ENCODE measurements around the gene CLDN20.

Gene CLDN20

DNA sequence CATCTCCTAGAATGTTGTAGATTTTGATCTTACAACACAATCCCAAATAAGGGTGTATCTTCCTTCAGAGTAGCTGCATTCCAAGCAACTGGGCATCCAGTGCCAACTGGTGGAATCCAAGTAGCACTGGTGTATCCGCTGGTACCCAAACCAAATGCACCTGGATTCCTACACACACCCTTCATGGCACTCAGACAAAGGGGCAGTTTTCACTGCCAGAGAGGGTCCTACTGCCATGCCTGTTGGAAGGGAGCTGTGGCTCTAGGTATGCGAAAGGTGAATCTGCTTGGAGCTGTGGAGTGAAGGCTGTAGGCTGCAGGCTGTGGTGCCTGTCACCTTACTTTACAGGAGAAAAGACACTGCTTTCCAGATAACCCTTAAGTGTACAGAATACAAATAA is 17.0 kb upstream of the CLDN20 start:
- no peak for DNase-seq

DNA sequence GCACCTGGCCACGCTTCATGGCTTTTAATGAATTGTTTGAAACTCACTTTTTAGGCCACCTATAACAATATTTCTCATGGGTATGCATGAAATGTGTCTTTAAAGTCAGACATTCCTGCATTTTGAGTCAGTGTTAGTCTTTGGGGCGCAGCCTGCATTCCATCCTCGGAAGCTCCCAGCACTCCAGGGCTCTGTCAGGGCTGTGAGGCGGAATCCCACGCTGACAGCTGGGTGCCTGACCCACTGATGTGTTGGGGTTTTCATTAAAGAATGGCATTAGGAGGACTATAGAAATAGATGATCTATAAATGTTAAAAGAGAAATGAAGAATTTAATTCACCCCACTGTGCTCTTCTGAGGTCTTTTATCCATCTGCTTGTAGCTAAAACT is 16.2 kb upstream of the CLDN20 start:
- DNase-seq: no peak

DNA sequence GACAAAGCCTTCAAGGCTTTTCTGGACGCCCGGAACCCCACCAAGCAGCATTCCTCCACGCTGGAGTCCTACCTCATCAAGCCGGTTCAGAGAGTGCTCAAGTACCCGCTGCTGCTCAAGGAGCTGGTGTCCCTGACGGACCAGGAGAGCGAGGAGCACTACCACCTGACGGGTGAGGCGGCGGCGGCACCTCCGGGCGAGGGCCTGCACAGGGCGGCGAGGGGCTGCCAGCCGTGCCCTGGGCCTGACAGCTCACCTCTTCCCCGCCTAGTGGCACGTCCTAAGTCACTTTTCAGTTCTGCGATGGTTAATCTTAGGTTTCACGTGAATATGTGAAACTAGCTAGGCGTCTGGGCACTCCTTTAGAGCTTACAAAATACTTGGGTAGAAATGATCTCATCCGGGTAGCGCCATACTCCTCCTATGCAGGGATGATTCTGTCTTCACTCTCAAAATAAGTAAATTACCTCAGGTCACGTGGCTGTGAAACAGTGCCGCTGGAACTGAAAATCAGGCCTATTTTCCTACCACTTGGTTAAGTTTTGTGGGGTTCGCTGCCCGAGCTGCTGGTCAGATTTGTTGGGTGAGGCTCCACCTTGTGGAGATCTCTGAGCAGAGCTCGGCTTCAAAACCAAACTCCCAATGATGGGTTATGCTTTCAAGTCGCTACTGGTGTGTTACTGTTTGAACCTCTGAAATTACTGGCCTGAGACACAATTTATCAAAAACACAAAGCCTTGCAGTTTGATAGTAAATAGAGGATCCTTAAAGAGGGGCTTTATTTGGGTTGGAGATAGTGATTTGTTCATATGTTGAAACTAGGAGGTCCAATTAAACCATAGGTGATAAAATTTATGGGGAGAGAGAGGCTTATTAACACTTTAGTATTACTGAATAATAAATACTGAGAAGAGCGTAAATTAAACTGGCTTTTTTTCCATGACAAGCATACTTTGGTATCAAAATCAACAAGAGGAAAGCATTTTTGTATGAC is 15.5 kb upstream of the CLDN20 start:
- peak; percentile 26 for DNase-seq

DNA sequence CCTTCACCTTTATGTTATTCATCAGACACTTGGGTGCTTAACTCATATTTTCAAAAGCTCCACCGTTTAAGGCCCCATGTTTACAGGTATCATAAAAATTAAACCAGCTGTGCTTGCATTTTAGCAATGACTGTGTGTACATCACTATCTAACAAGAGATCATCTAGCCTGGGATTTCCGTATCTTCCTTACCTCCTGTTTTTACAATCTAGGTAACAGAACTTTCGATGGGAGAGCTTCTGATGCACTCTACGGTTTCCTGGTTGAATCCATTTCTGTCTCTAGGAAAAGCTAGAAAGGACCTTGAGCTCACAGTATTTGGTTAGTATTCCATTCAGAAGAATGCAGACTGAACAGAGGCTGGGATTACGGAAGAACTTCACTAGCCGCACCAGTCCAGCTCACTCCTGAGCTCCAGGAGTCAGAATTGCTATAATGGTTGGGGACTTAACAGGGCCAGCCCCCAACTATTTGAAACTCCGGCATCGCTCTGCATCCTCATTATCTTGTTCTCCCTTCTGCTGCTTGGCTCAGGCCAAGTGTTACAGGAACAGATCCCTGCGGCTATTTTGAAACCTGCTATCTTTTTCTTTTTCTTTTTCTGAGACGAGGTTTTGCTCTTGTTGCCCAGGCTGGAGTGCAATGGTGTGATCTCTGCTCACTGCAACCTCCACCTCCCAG is 13.0 kb upstream of the CLDN20 start:
- DNase-seq: no peak

DNA sequence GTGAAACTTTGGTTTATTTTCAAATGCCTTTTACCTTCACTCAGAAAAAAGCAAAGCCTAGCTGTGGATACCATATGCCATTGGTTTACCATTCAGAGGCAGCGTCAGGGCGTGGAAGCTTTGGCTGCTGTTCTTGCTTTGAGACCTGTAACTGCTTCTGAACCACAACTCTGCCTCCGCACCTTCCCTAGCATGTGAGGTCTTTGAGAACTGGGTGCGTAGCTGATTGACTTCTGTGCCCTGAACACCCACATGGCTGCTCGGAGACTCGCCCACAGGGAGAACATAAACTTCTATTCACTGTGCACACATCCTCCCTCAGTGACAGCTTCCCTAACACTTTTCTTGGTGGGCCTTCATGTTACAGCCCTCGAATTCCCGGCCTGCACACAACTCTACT is 11.2 kb upstream of the CLDN20 start:
- no peak for DNase-seq

DNA sequence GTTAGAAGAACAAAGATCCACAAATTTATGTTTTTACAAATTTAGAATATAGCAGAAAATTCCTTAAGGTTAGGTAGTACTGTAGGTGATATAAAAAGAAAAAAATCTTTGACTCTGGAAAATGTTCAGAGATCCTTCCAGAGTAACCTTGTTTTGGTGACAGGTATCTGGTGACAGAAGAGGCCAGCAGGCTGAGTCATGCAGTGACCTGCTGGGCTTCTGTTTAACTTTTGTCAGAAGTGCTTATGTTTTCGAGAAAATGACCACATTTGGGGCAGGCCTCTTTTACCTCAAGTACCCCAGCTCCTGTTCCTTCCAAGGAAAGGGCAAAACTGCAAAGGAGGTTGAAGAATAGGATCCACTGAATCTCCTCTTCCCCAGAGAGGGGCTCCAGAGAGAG is 10.5 kb upstream of the CLDN20 start:
- no peak for DNase-seq

DNA sequence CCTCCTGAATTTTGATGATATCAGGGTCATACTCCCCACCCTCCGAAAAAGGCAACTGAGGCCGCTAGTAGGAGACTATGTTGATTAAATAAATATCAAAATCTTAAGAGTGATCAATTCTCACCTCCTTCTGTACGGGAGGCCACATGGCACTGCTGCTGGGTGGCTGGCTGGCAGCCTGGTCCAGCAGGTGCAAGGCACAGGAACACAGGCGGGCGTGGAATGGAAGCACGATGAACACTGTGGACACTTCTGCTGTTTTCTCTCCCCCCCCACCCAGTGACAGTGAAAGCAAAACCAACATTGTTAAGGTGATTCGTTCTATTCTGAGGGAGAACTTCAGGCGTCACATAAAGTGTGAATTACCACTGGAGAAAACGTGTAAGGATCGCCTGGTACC is 9.7 kb upstream of the CLDN20 start:
- DNase-seq: no peak

DNA sequence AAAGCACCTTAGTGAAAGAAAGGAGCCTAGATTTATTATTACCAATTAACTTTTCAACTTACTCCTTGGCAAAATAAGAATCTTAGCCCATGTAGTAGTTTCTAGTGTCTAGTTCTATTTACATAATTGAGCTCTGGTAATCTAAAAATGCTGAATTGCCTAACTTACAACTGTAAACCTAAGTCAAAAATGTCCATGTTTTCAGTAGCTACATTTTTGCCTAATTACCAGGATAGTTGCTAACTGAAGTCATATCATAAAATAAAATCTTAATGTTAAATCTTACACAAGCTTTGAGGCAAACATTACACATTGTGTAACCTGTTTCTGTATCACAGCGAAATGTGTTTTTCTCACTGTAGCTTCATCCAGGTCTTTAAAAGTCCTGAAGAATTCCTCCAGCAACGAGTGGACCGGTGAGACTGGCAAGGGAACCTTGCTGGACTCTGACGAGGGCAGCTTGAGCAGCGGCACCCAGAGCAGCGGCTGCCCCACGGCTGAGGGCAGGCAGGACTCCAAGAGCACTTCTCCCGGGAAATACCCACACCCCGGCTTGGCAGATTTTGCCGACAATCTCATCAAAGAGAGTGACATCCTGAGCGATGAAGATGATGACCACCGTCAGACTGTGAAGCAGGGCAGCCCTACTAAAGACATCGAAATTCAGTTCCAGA is 7.6 kb upstream of the CLDN20 start:
- DNase-seq: no peak

DNA sequence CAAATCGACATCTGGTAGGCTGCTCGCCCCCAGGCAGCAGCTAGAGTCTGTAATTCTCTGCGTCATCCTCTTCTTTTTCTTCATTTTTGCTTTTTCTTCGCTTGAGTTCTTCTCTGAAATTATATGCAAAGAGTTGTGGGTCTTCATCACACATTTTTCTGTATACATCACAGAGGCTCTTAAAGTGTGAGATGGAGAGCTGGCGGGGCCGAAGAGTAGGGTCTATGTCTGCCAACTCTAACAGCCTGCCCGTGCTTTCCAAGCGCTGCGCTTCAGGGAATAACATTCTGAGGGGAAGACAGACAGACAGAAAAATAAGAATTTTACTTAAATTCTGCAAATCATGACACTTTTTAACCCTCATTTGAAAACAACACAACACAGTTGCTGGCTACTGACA is 6.0 kb upstream of the CLDN20 start:
- DNase-seq: no peak

DNA sequence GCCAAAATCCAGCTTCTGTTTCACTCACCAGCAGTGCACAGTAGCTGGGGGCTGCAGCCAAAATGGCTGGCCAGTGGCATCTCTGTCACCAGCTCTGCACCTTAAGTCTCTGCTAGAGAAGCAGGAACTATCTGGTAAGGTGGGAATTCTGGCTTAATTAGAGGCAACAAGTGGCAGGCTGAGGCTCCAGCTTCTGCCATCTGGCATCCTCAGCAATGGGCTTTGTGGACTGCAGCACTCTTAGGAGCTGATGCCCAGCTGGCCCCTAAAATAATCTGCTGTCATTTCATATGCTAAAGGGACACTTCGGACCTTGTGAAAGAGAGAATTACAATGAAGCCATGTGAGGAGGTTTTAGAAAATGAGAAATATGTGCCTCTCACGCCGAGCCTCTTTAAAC is 4.6 kb upstream of the CLDN20 start:
- no peak for DNase-seq

DNA sequence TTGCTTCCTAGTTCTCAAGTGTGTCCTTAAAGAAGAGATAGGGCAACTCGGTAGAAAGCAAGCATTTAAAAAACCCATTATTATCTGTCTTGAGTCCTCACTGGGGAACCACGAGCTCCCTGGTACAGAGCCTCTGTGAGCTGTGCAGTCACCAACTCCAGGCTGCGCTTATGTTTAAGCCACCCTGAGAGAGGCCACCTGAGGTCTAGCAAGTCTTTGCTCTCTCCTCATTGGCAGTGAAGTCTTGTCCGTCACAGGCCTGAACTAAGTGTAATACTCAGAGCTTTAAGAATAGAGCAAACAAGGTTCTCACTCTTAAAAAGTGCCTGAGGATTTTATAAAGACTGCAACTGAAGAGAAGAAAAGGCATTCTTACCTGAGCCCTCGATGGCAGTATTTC is 3.9 kb upstream of the CLDN20 start:
- DNase-seq: no peak

DNA sequence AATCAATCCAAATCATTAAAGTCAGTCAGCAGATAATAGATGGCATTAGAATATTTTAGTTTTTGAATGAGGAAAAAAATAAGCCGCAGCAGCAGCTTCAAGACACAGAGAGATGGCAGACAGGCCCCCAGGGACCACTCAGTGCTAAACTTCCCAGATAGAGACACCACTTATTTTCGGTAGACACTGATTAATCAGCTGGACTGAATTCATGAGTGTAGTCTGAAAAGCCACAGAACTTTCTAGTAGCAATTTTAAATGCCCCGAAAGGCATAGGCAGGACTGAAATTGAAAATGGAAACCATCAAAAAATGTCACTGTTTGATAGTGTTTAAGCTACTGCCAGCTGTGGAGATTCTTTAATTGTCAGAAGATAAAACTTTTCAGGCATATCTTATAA is 3.1 kb upstream of the CLDN20 start:
- DNase-seq: no peak

DNA sequence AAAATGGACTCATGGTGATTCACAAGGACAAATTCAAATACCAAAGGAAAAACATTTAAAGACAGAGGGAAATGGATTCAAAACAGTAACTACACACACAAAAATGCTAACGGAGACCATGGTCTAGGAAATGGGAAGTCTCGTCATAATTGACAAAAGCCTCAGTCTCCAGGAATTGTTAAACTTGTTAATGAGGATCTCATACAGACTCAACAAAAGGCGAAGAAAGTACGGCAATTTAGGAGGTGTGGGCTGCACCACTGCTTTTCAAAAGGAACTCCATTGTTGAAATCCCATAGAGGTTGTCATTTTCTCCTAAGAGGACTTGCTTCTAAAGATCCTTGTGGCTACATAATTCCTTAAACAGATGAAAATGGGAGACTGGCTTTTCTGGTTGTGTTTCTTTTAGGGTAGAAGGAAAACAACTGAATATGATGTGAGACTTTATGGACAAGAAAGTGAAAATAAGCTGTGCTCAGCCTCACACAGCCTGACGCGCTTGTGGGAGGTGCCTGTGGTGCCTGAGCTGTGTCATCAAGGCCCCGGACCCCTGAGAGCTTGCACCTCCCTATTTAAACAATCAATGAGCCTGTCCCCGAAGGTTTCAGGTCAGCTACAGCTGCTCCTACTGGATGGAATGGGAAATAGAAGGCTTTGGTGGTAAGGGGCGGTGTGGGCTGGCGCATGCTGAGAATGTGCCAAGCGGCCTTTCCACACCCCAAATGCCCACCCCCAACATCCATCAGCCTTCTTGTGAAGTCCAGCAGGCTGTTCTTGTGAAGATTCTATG is 2.5 kb upstream of the CLDN20 start:
- no peak for DNase-seq

DNA sequence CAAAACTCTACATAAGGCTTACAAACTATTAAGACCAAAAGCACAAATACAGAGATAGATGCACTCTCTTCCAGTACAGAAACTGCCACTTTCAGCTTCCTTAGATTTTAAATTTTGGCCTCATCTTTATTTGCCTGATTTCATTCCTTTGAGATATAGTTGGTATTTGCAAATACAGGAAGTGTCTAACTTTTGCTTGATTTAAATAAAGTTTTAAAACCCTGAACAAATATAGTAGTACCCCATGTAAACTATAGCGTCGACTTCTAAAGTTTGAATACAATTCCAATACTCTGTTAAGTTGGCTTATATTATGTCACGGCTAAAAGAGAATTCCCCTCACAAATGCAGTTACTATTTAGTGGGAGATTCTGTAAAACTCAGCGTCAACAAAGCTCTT is 1.2 kb upstream of the CLDN20 start:
- no peak for DNase-seq

DNA sequence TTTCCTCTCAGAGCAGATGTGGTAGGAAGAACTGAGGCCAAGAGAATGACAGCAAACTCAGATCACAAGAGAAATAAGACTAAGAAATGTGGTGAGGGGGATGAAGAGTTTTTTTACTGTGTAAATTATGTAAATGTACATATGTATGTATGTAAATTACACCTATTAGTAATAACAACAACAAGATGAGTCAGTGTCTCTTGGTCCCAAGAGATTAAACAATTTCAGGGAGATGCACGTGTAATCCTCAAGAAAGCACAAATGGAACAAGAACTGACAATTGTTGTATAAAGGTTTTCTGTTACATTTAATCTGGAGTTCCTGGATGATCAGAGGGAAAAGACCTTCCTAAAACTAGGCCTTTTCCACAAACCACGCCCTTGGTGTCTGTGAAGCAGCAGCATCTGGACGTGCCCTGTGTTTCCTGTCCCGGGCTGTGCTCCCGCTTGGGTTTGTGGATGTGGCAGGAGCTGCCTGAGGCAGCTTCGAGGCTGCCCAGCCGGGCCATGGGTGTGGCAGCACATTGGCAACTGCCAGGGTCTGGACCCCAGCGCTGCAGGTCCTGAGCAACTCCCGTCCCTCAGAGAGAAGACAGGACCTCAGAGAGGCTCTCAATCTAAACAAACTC is 994 bp downstream of the CLDN20 start:
- DNase-seq: no peak

DNA sequence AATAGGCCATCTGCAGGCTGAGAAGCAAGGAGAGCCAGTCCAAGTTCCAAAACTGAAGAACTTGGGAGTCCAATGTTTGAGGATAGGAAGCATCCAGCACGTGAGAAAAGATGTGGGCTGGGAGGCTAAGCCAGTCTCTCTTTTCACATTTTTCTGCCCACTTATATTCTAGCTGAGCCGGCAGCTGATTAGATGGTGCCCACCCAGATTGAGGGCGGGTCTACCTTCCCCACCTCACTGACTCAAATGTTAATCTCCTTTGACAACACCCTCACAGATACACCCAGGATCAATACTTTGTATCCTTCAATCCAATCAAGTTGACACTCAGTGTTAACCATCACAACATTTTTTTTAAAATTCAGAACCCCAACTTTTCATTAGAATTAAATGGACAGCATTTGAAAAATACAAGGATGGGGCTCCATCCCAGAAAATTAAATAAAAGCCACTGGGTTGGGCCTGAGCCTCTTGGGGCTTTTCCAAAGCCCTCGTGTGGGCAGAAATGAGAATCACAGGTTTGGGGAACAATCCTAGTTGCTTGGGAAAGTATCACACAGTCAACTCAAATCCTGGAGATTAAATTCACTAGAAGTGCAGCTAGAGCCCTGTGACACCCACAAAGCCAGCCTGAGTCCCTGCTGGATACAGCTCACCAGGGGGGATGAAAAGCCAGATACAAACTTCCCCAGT is 2.2 kb downstream of the CLDN20 start:
- no peak for DNase-seq

DNA sequence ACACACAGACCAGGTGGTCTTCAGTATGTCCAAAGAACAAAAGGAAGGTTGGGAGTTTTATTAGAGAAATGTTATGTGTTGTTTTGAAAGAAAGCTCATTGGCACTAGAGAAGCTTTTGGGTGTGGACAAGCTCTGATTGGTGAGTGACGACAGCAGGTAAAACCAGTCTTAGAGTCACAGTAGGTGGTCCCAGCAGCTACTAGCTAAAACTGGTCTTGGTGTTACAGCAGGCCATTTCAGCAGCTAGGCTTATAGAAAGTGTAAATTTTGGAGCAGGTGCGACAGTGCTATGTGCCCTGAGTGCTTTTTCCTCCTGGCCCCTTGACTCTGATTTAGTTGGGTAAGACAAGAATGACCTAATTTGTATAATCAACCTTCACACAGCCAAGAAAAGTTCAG is 3.6 kb downstream of the CLDN20 start:
- DNase-seq: no peak

DNA sequence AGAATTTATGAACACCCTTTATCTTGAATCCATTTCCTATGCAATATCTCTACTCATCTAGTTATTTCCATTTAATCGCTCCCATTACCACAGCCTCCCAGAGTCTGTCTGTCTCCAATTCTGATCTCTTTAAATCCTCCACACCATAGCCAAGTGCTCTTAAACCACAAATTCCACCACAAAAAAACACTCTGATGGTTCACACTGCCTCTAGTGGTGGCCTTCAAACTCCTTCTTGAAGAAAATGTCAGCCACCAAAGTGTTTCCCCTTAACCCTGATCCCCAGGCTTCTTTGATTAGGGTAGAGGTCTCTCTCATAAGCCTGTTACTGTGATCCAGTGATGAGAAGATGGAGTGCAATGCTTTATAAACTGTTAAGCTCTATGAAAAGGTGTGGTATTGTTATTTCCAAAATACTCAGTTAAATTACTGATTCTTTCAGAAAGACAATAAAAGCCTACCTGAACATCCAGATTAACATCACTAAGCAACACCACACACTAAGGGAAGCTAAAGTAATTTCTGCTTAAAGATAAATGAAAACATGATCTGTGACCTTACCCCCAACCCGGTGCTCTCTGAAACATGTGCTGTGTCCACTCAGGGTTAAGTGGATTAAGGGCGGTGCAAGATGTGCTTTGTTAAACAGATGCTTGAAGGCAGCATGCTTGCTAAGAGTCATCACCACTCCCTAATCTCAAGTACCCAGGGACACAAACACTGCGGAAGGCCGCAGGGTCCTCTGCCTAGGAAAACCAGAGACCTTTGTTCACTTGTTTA is 4.5 kb downstream of the CLDN20 start:
- peak; percentile 17 for DNase-seq

DNA sequence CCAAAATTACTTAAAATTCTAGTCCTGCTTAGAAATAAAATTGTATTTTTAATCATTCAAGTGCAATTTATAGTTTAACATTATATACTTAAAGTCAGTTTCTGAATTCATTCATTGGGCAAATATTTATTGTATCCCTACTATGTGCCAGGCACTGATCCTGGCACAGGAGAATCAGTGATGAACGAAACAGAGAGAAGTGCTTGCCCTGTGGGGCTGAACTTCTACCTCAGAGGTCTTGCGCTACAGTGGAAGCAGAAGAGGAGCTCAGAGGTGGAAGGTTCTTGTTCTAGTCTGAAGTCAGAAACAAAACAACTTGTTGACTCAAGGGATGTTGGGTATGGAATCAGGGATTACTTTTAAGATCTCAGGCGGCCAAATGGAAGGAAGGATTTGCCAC is 6.0 kb downstream of the CLDN20 start:
- DNase-seq: no peak

DNA sequence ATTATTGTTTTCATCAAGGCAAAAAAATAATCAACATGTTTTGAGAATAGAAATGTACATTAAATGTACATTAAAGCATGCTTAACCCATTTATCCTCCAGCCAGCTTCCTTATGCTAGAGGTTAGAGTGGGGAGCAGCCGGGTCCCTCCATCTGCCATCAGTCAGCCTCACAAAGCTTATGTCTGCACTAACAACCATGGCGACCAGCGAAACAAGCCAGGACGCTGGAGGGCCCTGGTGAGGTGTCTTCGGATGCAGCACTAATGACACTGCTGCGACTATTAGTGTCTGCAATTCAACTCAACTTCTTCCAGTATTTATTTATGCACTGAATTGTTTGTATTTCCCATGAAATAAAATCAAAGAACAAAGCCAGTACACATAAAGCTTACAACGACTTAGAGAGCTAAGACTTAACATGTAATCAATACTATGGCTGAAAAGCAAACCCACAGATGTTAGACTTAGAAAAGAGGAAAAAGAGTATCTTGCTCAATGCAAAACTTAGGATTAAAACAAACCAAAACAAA is 6.8 kb downstream of the CLDN20 start:
- DNase-seq: no peak

DNA sequence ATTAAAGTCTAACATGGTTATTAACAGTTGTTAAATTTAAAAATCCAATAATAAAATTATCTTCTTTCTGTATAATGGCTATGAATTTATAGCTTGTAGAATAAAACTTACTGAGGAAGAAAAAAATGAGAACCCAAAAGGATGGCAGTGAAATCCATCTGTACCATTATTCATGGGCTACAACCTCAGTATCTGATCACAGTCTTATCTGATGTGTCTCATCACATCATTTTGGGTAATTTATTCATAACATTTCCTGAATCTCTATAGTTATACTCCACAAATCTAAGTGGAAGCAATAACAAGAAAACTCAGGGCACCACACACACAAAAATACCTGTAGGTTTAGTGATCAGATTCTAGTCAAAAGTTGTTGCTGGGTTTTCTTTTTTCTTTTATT is 7.3 kb downstream of the CLDN20 start:
- DNase-seq: no peak
